Tibial nerve (tissue), 4 donors: ENCODE measurements around the gene SEPTIN8.

Experiments used
- CTCF ChIP-seq, 5 experiments: fragments of 200-600 bp in 3 of 5; fragments of 450-650 bp in 2 of 5; sonication (generic) in 3 of 5; IDR thresholded peaks; one replicate each; pipeline ENCODE4 v1.5.1; 2016 to 2019; ENCODE audit warnings: antibody characterized with exemption in 5 of 5, mild to moderate bottlenecking in 3 of 5, moderate library complexity in 2 of 5
- EP300 ChIP-seq, 2 donors: sonication (generic); formaldehyde crosslinking; IDR thresholded peaks; one replicate each; pipeline ENCODE4 v1.6.1; 2017; ENCODE audit warnings: antibody characterized with exemption in 2 of 2, mild to moderate bottlenecking in 1 of 2
- POLR2A ChIP-seq, 2 donors: fragments of 450-650 bp; IDR thresholded peaks; one replicate each; pipeline ENCODE4 v1.6.1; 2017; ENCODE audit warnings: antibody characterized with exemption in 2 of 2, mild to moderate bottlenecking in 2 of 2, moderate library complexity in 2 of 2

- TF ChIP-seq CTCF (IDR thresholded peaks at IDR 0.05) (no peak), POLR2A (IDR thresholded peaks at IDR 0.05) (no peak), EP300 (IDR thresholded peaks at IDR 0.05) (no peak)
Measured at GRCh38 chr5:132762246-132763000, 14.6 kb downstream of the SEPTIN8 start.
